DMS153 (cell line): ENCODE results near the gene GOLGA8B.
"Not testable (repeated sequence)": the region's sequence is repeated elsewhere in the genome, so short reads cannot be mapped to it uniquely, and the experiment has no call there.

Experiments used
- DNase-seq: peaks from one replicate; lab custom pipeline; 2025; lab: John Stamatoyannopoulos, UW

GOLGA8B gene

GRCh38 chr15:34598799-34599585 is 15.5 kb upstream of the GOLGA8B start:
- DNase-seq = no peak

- no peak for DNase-seq
Observed at GRCh38 chr15:34597316-34597715, 13.9 kb upstream of the GOLGA8B start.

- DNase-seq = no peak
Observed at GRCh38 chr15:34594361-34594760, 10.9 kb upstream of the GOLGA8B start.

GRCh38 chr15:34591306-34591705 is 7.9 kb upstream of the GOLGA8B start:
- no peak for DNase-seq

- DNase-seq = peak; percentile 19
Observed at GRCh38 chr15:34588046-34588674, 4.7 kb upstream of the GOLGA8B start.

GRCh38 chr15:34585966-34586365 is 2.5 kb upstream of the GOLGA8B start:
- not testable (repeated sequence) for DNase-seq

DNA sequence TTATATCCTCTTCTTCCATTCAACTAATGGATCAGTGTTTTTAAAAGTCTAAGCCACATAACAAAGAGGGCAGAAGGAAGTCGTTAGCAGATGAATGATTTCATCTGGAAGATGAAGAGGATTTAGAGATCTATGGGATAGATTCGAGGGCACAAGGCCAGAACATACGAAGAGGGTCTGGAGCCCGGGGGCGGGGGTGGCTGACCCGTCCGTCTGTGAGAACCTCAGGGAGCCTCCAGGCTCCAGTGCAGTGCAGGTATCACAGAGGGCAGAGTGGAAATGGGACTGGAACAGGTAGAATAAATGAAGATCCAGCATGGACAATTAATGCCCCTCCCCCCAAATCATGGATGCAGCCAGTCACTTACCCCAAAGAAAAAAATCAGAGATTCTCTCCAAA is 1.5 kb upstream of the GOLGA8B start:
- DNase-seq = no peak

GRCh38 chr15:34584330-34584668 is 848 bp upstream of the GOLGA8B start:
- no peak for DNase-seq

- no peak for DNase-seq
Observed at GRCh38 chr15:34582461-34583371, 735 bp downstream of the GOLGA8B start.

- not testable (repeated sequence) for DNase-seq
Observed at GRCh38 chr15:34581687-34582460, 1.6 kb downstream of the GOLGA8B start.

DNA sequence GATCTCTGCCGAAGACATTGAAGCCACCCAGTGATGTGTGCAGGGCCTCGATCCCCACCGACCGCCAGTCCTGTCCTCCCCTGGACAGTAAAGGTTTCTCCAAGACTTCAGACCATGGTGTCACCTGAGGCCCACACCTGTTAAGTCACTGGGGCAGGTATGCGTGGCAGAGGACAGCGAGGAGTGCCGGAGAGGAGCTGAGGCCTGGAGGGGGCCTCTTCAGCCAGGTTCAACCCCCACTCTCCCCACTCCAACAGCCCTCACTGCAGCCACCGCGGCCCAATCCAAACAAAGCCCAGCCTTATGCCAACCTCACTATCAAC is 2.4 kb downstream of the GOLGA8B start:
- no peak for DNase-seq

GRCh38 chr15:34580251-34581042 is 3.0 kb downstream of the GOLGA8B start:
- DNase-seq = not testable (repeated sequence)

DNA sequence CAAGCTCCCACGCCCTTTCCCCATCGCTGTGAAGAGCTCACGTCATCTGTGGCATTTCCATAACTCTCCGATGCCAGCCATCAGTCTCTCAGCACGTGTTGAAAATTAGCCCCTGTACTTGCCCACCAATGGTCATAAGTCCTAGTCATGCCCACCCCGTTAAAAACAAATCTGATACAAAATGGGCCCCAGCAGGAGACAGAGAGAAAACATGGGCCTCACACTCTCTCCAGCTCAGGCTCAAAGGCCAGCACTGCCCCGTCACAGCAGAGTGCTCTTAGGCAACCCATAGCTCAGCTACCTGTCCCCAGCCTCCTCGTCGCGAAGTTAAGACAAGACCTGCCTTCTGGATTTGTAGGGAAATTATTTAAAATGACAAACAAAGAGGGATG is 5.2 kb downstream of the GOLGA8B start:
- no peak for DNase-seq

- not testable (repeated sequence) for DNase-seq
Observed at GRCh38 chr15:34577658-34578282, 5.7 kb downstream of the GOLGA8B start.

DNA sequence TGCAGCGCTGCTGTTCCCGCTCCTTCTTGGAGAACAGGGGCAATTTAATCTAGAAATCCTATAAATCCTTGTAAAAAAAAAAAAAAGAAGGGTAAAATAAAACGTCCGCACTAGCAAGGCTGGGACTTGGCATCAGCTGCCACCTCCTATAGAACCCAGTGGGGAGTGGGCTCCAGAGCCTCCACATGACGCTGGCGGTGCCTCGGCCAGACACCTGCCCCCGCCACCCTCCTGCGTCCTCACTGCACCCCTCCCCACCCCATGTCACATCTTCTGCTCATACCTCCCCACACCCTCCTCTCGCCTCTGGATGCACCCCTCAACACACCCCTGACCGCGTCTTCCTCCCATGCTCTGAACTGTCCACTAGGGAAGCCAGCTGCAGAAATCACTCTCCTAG is 8.4 kb downstream of the GOLGA8B start:
- not testable (repeated sequence) for DNase-seq

DNA sequence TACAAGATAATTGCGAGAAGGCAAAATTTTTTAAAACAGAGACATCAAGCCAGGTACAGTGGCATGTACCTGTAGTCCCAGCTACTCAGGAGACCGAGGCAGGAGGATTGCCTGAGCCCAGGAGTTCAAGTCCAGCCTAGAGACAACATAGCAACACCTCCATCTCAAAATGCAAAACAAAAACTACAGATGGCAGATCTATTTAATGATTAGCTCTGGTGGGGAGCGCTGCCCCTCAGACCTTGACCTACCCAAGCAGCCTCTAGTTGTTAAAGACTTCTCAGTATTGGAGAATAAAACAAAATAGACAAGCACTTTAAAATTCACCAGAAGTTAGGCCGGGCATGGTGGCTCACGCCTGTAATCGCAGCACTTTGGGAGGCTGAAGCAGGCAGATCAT is 10.5 kb downstream of the GOLGA8B start:
- DNase-seq = not testable (repeated sequence)

DNA sequence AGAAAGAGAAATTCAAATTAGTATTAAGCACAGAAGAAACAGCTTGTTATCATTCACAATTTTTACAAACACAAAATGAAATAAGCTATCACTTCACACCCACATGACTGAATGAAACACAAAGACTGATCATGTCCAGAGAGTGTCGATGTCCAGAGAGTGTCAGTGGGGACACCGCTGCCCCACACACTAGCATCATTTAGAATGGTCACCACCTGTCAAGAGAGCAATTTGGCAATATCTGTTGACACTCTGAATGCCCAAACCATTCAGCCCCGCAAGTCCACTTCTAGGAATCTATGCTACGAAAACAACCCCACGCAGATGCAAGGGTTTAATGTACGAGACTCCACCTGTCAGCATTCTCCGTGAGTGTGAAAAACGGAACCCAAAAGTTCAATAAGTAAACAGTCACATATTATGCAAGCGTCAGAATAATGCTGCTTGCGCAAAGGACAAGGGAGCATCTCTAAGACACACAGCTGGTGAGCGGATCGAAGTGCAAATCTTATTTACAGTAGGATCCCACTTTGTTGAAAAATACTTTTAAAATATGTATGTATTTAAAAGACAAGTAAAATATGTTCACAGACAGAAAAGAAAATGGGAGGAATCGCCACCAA is 11.3 kb downstream of the GOLGA8B start:
- DNase-seq = not testable (repeated sequence)

- not testable (repeated sequence) for DNase-seq
Observed at GRCh38 chr15:34569670-34570396, 13.6 kb downstream of the GOLGA8B start.

- DNase-seq = not testable (repeated sequence)
Observed at GRCh38 chr15:34567174-34567573, 16.3 kb downstream of the GOLGA8B start.
